GM12878 (cell line): ENCODE measurements around the gene KANSL2.

Source experiments
- EED ChIP-seq: sonication (generic); IDR thresholded peaks from 2 replicates; pipeline ENCODE4 v1.6.1; 2016; ENCODE audit warnings: antibody characterized with exemption, low read depth
- EP300 ChIP-seq, 2 experiments: fragments of 150-350 bp in 1 of 2; IDR thresholded peaks; 2 replicates each; pipeline ENCODE4 v1.6.1; 2011 to 2012; ENCODE audit warnings: low read depth in 2 of 2, low read length in 2 of 2, borderline replicate concordance in 1 of 2, improper control_type of control experiment in 1 of 2, inconsistent platforms in 1 of 2; ENCODE audit not compliant: control insufficient read depth in 1 of 2
- NFYB ChIP-seq: IDR thresholded peaks from 2 replicates; pipeline ENCODE4 v1.6.1; 2011; ENCODE audit warnings: low read depth, mild to moderate bottlenecking, low read length, improper control_type of control experiment, moderate library complexity; ENCODE audit not compliant: insufficient read depth
- POLR2A ChIP-seq: IDR thresholded peaks from 2 replicates; pipeline ENCODE4 v1.6.1; 2011; ENCODE audit warnings: low read depth, mild to moderate bottlenecking, low read length
- RB1 ChIP-seq: fragments of 450-650 bp; formaldehyde crosslinking; IDR thresholded peaks from 2 replicates; pipeline ENCODE4 v1.6.1; 2017; ENCODE audit warnings: mild to moderate bottlenecking, borderline replicate concordance
- TCF7 ChIP-seq: IDR thresholded peaks from 2 replicates; pipeline ENCODE4 v1.6.1; 2014; ENCODE audit warnings: antibody characterized with exemption, borderline replicate concordance
- ZNF622 ChIP-seq: fragments of 450-650 bp; IDR thresholded peaks from 2 replicates; pipeline ENCODE4 v1.6.1; 2017; ENCODE audit warnings: mild to moderate bottlenecking, inconsistent platforms
- TF ChIP-seq, protein P1 (sequence below): IDR thresholded peaks from 2 replicates; pipeline ENCODE4 v1.6.1; 2011; ENCODE audit warnings: low read depth, low read length, improper control_type of control experiment, borderline replicate concordance
- TF ChIP-seq, protein P2 (sequence below), 3 experiments: IDR thresholded peaks in 2 of 3; conservative IDR thresholded peaks in 1 of 3; 2 replicates each; pipeline ENCODE4 v1.5.1; 2011; ENCODE audit warnings: low read depth in 3 of 3, low read length in 3 of 3, mild to moderate bottlenecking in 3 of 3, control low read depth in 2 of 3, moderate library complexity in 2 of 3, inconsistent platforms in 1 of 3, mixed read lengths in 1 of 3; ENCODE audit not compliant: control insufficient read depth in 2 of 3, insufficient read depth in 1 of 3; ENCODE audit errors: extremely low read depth in 1 of 3
- TF ChIP-seq, protein P3 (sequence below): fragments of 450-650 bp; formaldehyde crosslinking; IDR thresholded peaks from 2 replicates; pipeline ENCODE4 v1.4.0; 2022; ENCODE audit warnings: mild to moderate bottlenecking, moderate library complexity
- TF ChIP-seq, protein P4 (sequence below): fragments of 150-350 bp; IDR thresholded peaks from 2 replicates; pipeline ENCODE4 v1.6.1; 2016; ENCODE audit warnings: low read depth, low read length

DNA sequence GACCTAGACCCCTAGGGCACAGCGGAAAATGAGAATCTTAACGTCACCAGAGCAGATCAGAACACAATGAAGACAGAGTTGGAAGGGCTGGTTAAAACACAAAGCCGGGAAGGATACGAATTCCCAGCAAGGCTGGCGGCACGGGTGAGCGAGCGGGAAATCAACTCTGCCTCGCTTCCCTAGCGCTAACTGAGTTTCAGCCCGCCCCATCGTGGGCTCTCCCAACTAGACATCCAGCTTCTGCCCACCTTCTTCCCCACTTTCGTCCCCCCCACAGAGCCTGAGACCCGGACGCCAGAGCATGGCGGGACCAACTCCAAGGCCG is 34.1 kb upstream of the KANSL2 start:
- TF ChIP-seq ZNF622 (no peak), POLR2A (no peak), TCF7 (no peak), NFYB (no peak), RB1 (no peak), EED (no peak), EP300 (IDR thresholded peaks at IDR 0.05; ENCODE audit: borderline replicate concordance in 1 of 2, control insufficient read depth in 1 of 2, low read depth in 2 of 2, low read length in 2 of 2) (no peak)
- TF ChIP-seq, protein P1, sequence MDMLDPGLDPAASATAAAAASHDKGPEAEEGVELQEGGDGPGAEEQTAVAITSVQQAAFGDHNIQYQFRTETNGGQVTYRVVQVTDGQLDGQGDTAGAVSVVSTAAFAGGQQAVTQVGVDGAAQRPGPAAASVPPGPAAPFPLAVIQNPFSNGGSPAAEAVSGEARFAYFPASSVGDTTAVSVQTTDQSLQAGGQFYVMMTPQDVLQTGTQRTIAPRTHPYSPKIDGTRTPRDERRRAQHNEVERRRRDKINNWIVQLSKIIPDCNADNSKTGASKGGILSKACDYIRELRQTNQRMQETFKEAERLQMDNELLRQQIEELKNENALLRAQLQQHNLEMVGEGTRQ, result no peak
- TF ChIP-seq, protein P2, sequence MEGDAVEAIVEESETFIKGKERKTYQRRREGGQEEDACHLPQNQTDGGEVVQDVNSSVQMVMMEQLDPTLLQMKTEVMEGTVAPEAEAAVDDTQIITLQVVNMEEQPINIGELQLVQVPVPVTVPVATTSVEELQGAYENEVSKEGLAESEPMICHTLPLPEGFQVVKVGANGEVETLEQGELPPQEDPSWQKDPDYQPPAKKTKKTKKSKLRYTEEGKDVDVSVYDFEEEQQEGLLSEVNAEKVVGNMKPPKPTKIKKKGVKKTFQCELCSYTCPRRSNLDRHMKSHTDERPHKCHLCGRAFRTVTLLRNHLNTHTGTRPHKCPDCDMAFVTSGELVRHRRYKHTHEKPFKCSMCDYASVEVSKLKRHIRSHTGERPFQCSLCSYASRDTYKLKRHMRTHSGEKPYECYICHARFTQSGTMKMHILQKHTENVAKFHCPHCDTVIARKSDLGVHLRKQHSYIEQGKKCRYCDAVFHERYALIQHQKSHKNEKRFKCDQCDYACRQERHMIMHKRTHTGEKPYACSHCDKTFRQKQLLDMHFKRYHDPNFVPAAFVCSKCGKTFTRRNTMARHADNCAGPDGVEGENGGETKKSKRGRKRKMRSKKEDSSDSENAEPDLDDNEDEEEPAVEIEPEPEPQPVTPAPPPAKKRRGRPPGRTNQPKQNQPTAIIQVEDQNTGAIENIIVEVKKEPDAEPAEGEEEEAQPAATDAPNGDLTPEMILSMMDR (IDR thresholded peaks at IDR 0.05 in 2 of 3, conservative IDR thresholded peaks at IDR 0.05 in 1 of 3; ENCODE audit: control insufficient read depth in 2 of 3, extremely low read depth in 1 of 3, insufficient read depth in 1 of 3, low read depth in 3 of 3, low read length in 3 of 3), result no peak
- TF ChIP-seq, protein P3, sequence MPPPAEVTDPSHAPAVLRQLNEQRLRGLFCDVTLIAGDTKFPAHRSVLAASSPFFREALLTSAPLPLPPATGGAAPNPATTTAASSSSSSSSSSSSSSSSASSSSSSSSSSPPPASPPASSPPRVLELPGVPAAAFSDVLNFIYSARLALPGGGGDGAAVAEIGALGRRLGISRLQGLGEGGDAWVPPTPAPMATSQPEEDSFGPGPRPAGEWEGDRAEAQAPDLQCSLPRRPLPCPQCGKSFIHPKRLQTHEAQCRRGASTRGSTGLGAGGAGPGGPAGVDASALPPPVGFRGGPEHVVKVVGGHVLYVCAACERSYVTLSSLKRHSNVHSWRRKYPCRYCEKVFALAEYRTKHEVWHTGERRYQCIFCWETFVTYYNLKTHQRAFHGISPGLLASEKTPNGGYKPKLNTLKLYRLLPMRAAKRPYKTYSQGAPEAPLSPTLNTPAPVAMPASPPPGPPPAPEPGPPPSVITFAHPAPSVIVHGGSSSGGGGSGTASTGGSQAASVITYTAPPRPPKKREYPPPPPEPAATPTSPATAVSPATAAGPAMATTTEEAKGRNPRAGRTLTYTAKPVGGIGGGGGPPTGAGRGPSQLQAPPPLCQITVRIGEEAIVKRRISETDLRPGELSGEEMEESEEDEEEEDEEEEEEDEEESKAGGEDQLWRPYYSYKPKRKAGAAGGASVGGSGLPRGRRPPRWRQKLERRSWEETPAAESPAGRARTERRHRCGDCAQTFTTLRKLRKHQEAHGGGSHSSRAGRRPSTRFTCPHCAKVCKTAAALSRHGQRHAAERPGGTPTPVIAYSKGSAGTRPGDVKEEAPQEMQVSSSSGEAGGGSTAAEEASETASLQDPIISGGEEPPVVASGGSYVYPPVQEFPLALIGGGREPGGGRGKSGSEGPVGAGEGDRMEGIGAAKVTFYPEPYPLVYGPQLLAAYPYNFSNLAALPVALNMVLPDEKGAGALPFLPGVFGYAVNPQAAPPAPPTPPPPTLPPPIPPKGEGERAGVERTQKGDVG, result no peak
- TF ChIP-seq, protein P4, sequence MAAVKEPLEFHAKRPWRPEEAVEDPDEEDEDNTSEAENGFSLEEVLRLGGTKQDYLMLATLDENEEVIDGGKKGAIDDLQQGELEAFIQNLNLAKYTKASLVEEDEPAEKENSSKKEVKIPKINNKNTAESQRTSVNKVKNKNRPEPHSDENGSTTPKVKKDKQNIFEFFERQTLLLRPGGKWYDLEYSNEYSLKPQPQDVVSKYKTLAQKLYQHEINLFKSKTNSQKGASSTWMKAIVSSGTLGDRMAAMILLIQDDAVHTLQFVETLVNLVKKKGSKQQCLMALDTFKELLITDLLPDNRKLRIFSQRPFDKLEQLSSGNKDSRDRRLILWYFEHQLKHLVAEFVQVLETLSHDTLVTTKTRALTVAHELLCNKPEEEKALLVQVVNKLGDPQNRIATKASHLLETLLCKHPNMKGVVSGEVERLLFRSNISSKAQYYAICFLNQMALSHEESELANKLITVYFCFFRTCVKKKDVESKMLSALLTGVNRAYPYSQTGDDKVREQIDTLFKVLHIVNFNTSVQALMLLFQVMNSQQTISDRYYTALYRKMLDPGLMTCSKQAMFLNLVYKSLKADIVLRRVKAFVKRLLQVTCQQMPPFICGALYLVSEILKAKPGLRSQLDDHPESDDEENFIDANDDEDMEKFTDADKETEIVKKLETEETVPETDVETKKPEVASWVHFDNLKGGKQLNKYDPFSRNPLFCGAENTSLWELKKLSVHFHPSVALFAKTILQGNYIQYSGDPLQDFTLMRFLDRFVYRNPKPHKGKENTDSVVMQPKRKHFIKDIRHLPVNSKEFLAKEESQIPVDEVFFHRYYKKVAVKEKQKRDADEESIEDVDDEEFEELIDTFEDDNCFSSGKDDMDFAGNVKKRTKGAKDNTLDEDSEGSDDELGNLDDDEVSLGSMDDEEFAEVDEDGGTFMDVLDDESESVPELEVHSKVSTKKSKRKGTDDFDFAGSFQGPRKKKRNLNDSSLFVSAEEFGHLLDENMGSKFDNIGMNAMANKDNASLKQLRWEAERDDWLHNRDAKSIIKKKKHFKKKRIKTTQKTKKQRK, result no peak
